Measurements from ENCODE around the gene CD207.

- TF ChIP-seq, protein P1, sequence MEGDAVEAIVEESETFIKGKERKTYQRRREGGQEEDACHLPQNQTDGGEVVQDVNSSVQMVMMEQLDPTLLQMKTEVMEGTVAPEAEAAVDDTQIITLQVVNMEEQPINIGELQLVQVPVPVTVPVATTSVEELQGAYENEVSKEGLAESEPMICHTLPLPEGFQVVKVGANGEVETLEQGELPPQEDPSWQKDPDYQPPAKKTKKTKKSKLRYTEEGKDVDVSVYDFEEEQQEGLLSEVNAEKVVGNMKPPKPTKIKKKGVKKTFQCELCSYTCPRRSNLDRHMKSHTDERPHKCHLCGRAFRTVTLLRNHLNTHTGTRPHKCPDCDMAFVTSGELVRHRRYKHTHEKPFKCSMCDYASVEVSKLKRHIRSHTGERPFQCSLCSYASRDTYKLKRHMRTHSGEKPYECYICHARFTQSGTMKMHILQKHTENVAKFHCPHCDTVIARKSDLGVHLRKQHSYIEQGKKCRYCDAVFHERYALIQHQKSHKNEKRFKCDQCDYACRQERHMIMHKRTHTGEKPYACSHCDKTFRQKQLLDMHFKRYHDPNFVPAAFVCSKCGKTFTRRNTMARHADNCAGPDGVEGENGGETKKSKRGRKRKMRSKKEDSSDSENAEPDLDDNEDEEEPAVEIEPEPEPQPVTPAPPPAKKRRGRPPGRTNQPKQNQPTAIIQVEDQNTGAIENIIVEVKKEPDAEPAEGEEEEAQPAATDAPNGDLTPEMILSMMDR (conservative IDR thresholded peaks at IDR 0.05; ENCODE audit: low read depth, low read length): no peak
- TF ChIP-seq EZH2 (IDR thresholded peaks at IDR 0.05; ENCODE audit: borderline replicate concordance, low read depth, low read length, poor library complexity, severe bottlenecking): no peak
These were observed 1.5 kb downstream of the CD207 start for GRCh38 chr2:70834106-70834505.

Measured in A673 (cell line).